GM23338 (cell line): Measurements from ENCODE around the gene CCDC59.

Source experiments
- CREB1 ChIP-seq: fragments of 250-450 bp; sonication (Bioruptor Pico); IDR thresholded peaks from 2 replicates; pipeline ENCODE4 v1.5.0; 2020; ENCODE audit warnings: low read depth, mild to moderate bottlenecking, moderate library complexity
- CTCF ChIP-seq, 2 experiments: fragments of 200-600 bp in 1 of 2; sonication (generic) in 1 of 2; conservative IDR thresholded peaks; 2 replicates each; pipeline versions ENCODE4 v1.5.1 to v1.6.1; 2016 to 2017; ENCODE audit warnings: antibody characterized with exemption in 2 of 2, low read depth in 2 of 2, mild to moderate bottlenecking in 2 of 2, moderate library complexity in 1 of 2
- EZH2 ChIP-seq: fragments of 200-600 bp; sonication (generic); IDR thresholded peaks from one replicate; pipeline ENCODE4 v1.8.0; 2017; ENCODE audit warnings: antibody characterized with exemption, mild to moderate bottlenecking, low read depth; ENCODE audit not compliant: unreplicated experiment
- EZH2phosphoT487 ChIP-seq: fragments of 200-600 bp; sonication (generic); IDR thresholded peaks from one replicate; pipeline ENCODE4 v1.8.1; 2018; ENCODE audit warnings: antibody characterized with exemption; ENCODE audit not compliant: unreplicated experiment
- JUNB ChIP-seq: IDR thresholded peaks from one replicate; pipeline ENCODE4 v1.6.1; 2016; ENCODE audit warnings: antibody characterized with exemption; ENCODE audit not compliant: unreplicated experiment
- POLR2AphosphoS5 ChIP-seq: IDR thresholded peaks from 2 replicates; pipeline ENCODE4 v1.6.1; 2016; ENCODE audit warnings: antibody characterized with exemption, low read depth
- ZNF114 ChIP-seq: fragments of 250-450 bp; sonication (Bioruptor Pico); IDR thresholded peaks from 2 replicates; pipeline ENCODE4 v1.5.0; 2020; ENCODE audit warnings: mild to moderate bottlenecking, moderate library complexity
- ZNF331 ChIP-seq: fragments of 250-450 bp; sonication (Bioruptor Pico); IDR thresholded peaks from 2 replicates; pipeline ENCODE4 v1.5.0; 2020; ENCODE audit warnings: low read depth, mild to moderate bottlenecking, moderate library complexity
- TF ChIP-seq, protein P1 (sequence below): IDR thresholded peaks from one replicate; pipeline ENCODE4 v1.6.1; 2018; ENCODE audit warnings: antibody characterized with exemption; ENCODE audit not compliant: unreplicated experiment

GRCh38 chr12:82357340-82357739, 847 bp downstream of the CCDC59 start:
- TF ChIP-seq POLR2AphosphoS5 = no peak
- TF ChIP-seq CTCF (conservative IDR thresholded peaks at IDR 0.05; ENCODE audit: low read depth in 2 of 2) = no peak
- TF ChIP-seq, protein P1, sequence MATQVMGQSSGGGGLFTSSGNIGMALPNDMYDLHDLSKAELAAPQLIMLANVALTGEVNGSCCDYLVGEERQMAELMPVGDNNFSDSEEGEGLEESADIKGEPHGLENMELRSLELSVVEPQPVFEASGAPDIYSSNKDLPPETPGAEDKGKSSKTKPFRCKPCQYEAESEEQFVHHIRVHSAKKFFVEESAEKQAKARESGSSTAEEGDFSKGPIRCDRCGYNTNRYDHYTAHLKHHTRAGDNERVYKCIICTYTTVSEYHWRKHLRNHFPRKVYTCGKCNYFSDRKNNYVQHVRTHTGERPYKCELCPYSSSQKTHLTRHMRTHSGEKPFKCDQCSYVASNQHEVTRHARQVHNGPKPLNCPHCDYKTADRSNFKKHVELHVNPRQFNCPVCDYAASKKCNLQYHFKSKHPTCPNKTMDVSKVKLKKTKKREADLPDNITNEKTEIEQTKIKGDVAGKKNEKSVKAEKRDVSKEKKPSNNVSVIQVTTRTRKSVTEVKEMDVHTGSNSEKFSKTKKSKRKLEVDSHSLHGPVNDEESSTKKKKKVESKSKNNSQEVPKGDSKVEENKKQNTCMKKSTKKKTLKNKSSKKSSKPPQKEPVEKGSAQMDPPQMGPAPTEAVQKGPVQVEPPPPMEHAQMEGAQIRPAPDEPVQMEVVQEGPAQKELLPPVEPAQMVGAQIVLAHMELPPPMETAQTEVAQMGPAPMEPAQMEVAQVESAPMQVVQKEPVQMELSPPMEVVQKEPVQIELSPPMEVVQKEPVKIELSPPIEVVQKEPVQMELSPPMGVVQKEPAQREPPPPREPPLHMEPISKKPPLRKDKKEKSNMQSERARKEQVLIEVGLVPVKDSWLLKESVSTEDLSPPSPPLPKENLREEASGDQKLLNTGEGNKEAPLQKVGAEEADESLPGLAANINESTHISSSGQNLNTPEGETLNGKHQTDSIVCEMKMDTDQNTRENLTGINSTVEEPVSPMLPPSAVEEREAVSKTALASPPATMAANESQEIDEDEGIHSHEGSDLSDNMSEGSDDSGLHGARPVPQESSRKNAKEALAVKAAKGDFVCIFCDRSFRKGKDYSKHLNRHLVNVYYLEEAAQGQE = no peak
- TF ChIP-seq EZH2 = no peak
- no peak for TF ChIP-seq EZH2phosphoT487
- no peak for TF ChIP-seq JUNB
- TF ChIP-seq ZNF331 (CRISPR knock-in tag) = no peak
- no peak for TF ChIP-seq ZNF114 (CRISPR knock-in tag)
- TF ChIP-seq CREB1 = no peak
